ENCODE measurements around the gene DNTT.
A peak's percentile ranks its signal among the peaks of the same experiment; 100 is the strongest.

The DNTT gene

DNA sequence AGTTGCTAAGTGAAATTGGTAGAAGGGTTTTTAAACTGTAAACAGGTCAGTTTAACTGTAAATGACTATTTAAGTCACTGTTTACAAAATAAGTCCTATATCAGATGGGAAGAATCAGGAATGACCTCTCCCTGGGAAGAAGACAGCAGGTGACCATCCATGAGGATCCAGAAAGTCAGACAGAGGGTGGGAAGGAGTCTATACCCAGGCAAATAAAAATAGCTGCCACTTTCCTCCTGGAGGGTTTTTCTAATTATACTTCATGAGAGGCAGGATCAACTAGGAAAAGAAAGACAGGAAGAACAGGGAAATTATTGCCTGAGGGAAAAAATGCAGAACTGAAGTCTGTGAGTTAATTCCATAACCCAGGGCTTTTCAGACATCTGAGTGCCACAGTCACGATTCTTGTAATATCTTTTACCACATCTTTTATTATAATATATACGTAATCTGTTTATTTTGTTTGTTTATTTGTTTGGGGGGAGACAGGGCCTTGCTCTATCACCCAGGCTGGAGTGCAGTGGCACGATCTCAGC is 7.0 kb downstream of the DNTT start:
- no peak for DNase-seq

DNA sequence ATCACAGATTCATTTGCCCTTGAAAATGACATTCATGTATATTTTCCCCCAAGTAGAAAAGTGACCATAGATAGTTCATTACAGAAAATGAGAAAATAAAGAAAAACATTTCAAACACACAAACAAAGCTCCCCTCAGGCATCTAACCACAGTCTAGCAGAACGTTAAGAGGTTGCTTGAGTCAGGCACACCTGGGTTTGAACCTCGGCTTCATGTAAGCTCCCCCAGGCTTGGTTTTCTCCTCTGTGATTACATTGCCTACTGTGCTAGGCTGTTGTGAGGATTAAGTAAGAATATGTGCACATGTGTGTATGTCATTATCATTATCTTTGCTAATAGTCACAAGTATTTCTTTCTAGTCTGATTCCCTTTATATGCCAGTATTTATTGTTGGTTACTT is 9.1 kb downstream of the DNTT start:
- no peak for DNase-seq

DNA sequence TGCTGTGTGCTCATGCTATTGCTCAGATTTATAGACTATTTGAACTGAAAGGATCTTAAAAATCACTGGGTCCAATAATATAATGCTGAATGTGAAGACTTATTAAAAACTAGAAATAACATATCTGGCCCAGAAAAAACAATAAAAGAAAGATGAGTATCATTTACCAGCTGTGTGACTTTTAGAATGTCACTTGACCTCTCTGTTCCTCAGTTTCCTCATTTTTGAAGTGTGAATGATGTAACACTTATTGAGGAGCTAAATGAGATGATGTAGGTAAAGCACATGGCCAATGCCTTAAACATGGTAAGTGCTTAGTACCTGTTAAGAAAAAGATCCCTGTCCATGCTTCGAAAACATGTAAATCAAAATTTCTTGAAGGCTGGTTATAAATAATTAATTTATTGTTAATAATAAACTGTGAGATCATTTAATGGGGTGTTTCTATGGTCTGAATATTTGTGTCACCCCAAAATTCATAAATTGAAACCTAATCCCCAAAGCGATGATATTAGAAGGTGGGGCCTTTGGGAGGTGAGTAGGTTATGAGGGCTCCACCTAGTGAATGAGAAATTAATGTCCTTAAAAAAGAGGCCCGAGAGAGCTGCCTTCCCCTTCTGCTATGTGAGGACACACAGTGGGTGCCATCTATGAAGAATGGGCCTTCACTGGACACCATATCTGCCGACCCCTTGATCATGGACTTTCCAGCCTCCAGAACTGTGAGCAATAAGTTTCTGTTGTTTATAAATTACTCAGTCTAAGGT is 13.0 kb downstream of the DNTT start:
- DNase-seq: no peak

DNA sequence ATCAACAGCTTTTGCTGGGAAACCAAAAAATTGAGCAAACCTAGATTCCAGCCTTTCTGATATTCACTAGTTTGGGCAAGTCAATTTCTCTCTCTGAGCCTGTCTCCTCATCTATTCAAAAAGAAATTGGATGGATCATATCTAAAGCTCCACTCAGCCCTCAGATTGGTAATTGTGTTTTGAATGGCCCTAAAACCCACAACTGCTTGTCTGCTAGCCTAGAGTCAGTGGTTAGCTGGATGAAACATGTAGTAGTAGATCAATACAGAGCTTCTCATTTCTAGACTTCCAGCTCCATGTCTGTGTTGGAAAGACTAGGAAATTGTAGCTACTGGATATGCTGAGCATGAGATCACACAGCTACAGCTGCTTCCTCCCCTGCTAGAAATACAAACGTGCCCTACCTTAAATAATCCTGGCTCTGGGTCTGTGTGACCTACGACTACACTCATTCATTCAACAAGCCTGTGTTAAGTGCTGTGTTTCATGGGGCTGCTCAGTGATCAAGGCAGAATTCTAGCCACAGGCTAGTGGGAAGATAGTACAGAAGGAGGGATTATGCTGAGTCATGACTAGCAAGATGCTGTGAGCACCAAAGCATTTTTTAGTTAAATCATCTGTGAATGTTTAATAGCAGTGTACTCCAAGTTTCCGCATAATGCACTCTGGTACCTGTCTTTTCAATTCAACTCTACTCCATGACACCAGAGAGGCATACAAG is 15.7 kb downstream of the DNTT start:
- no peak for DNase-seq

DNA sequence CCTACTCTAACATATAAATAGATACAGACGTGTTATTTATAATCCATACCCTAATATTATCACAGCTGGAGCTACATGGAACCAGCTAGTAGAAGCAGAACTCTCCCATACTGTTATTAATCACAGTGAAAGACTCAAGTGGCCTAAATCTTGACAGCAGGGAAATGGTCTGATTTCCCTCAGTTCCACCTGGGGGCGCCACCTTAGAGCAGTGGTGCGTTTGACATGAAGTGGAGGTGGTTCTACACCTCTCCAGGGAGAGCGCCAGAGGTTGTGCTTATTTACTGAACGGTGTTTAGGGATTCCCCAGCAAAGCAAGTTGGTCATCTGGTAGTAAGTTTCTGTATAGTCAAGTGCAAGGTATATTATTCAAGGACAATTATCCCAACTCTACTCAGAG is 17.6 kb downstream of the DNTT start:
- DNase-seq: no peak

DNA sequence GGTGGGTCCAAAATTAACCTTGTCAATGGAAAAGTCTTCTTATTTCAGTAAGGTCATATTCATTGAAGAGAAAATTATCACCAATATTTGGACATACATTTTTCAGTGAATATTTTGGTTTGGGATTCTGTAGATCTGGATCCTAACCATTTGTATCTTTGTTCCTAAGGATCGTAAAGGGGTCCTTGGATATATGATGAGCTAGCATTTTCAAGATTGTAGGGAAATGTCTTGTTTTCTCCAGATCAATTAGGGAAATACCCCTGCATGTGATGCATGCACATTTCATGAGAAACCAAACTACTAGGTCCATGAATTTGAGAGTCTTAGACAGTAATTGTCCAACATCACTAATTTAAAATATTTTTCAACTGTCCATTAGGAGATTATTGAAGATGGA is 18.0 kb downstream of the DNTT start:
- DNase-seq: no peak

DNA sequence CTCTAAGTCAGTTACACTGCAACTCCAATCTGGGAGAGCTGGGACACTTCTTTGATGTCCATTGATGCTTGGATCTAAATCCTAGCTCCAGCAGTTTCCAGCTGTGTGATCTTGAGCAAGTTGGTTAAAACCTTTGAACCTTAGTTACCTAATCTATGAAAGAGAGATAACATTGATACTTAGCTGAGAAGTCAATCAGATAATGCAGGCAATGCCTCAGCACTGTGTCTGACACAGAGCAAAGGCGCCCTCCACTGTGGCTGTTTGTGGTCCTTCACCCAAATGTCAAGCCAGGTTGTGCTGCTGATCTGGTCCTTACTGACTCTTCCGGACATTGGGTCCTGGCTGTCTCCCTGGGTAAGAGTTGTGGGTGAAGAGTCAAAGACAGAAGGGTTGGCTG is 20.2 kb downstream of the DNTT start:
- DNase-seq: no peak

DNA sequence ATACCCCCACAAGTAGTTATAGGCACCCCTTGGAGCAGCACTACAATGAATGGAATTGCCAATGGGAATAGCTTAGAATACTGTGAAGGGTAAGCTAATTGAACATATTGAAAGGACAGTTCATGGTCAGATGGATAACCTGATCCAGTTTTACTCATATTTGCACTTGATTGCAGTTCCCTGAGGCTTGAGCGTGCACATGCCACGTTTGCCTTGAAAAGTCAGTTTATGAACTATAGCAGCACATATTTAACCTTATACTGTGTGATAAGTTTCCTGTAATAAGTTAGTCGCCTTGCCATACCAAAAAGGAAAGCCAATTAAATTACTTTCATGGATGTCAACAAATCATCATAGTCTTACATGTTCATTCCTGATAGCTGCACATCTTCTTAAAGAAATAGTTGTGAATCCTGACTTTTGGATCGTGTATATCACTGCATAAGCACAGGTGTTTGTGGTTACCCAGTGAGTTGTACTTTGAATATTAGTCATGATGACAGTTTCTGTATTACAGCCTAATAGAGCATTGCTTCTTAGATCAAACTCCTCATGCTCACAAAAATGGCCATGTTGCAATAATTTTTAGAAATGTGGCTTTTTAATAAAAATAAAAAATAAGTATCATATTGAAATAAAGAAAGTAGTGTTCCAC is 21.6 kb downstream of the DNTT start:
- DNase-seq: no peak

DNA sequence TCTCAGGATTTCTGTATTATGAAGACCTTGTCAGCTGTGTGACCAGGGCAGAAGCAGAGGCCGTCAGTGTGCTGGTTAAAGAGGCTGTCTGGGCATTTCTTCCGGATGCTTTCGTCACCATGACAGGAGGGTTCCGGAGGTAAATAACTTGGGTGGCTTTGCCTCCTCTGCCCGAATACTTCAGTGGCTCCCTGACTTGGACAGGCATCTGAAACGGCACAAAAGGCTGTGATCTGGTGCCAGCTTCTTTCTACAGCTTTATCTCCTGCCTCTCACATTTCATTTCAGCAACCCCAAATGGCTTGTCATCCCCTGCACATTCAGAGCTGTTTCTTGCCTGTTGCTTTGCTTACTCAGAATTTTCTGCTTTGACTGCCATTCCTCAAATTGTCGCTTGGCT is 23.2 kb downstream of the DNTT start:
- DNase-seq: no peak

DNA sequence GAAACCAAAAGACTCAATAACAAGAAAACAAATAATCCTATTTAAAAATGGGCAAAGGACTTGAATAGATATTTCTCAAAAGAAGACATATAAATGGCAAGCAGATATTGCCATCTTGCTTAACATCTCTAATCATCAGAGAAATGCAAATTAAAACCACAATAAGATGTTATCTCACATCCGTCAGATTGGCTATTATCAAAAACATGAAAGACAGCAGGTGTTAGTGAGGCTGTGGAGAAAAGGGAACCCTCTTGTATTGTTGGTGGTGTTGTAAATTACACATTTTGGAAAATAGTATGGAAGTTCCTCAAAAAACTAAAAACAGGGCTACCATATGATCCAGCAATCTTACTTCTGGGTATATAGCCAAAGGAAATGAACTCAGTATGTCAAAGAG is 28.9 kb downstream of the DNTT start:
- DNase-seq: no peak

DNA sequence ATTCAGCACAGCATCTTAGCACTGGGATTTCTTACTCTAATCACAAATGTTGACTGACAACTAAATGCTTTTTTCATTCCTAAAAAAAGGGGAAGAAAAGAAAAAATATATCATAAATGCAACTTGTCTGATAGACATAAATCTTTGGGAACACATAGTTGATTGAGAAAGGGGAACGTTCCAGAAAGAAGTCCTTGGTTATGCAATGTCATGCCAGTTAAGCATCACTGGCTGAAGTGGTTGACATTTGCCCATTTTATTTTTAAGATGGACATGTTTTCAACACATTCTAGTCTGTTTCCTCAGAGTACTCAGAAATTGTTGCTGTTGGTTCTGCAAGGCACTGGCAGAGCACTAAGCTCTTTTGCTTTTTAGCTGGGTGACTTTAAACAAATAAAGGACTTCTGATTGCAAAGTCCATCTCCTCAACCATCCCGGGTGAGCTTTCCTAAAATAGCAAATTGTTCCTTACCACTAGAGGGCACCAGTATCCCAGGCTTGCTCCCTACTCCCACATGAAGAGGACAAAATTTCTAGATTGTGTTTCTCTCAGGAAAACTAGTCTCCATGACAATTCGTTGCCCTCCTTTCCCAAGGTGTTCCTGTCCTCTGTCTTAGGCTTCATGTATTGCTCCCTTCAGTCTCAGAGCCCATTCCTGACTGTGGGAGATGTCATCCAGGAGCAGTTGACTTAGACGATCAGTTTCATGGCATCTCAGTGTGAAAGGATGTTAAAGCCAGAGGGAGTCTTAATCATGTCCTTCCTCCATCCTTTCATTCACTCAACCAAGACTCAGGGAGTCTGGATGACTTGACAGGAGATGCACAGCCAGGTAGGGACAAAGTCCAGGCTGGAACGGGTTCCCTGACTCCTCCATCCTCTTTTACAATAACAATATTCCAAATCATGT is 30.6 kb downstream of the DNTT start:
- no peak for DNase-seq

DNA sequence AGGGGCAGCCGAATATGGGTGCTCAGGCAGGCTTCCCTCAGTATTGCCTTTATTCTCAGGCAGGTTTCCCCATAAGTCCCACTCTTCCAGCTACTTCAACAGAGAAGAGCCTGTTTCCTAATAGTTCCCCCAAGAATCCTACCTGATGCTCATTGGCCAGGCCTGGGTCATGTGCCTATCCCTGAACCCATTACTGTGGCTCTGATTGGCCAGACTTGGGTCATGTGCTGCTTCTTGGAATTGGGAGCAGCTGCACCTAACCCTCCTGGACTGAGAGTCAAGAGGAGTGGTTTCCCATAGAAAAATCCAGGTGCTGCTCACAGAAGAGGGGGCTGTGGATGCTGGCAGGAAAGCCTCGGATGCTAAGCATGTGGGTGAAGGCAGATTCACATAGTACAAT is 32.9 kb downstream of the DNTT start:
- DNase-seq: no peak

DNA sequence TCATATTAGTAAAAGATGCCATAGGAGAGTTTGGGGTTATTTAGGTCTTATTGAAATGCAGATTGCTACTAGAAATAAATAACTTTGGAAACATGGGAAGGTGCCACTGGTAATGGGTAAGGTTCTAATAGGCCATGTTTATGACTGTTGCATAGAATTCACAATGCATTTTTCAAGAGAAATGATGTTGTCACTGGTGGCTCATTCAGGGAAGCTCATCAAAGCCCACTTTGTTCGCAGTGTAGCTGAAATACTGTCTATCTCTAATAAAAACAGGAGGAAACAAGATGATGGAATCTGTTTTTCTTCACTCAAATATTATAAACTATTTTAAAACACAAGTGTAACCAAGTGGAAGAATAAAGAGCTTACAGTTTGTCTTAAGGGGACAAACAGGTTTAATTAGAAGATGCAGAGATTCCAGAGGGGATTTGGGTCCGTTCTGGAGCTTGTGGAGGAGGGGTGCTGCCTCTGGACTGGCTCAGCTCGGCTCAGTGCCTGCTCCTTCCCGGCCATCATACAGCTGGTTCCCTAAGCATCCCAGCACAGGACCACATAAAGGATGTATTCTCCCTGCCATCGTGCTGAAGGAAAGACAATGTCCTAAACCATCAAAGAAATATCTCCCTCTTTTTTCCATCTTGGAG is 34.2 kb downstream of the DNTT start:
- DNase-seq: no peak

DNA sequence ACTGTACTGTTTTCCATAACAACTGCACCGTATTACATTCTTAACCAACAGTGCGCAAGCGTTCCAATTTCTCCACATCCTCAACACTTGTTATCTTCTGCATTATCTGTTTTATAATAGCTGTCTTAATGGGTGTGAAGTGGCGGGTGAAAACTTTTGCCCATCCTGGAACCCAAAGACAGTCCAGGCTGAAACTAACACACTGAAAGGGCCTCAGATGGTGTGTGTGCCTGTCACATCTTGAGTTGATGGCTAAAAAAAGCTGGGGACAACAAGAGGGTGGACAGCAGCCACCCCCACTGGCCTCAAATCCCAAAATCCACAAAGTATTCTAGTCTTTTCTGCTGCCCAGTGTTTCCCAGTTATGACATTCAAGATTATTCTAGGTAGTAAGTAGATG is 35.1 kb downstream of the DNTT start:
- DNase-seq: no peak

DNA sequence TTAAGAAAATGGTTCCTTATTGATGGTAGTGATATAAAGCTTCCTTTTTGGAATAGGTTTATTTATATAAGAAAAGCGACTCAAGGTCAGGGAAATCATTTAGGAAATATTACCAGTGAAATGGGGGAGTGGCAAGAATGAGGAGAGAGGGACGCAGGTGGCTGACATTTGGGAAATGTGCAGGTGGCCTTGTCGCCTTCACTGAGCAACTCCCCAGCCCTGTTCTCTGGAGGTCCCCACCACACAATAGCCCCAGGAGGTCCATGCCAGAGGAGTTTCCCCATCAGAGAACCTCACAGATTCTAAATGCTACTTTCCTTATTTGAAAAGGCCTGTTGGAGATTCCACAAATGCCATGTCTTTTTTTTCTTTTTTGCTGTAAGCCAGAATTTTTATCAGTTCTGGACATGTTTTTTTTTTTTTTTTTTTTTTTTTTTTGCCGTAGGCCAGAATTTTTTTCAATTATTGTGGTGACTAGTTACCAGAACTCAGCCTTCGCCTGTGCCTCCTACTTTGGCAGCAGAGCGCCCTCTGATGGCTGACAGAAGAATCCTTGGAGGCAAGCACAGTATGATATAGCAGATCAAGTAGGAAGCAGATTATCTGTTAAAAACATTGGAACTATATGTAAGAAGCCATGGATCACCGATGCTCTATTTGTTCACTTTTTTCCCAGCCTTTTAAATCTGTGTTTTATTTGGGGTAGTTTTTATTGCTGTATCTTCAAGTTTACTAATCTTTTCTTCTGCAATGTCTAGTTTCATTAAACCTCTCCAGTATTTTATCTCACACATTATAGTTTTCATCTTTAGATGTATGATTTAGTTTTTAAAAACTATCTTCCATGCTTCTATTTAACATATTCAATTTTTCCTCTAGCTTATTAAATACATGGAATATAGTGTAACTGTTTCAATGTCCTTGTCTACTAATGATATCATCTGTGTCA is 36.0 kb downstream of the DNTT start:
- DNase-seq: peak; percentile 12

DNA sequence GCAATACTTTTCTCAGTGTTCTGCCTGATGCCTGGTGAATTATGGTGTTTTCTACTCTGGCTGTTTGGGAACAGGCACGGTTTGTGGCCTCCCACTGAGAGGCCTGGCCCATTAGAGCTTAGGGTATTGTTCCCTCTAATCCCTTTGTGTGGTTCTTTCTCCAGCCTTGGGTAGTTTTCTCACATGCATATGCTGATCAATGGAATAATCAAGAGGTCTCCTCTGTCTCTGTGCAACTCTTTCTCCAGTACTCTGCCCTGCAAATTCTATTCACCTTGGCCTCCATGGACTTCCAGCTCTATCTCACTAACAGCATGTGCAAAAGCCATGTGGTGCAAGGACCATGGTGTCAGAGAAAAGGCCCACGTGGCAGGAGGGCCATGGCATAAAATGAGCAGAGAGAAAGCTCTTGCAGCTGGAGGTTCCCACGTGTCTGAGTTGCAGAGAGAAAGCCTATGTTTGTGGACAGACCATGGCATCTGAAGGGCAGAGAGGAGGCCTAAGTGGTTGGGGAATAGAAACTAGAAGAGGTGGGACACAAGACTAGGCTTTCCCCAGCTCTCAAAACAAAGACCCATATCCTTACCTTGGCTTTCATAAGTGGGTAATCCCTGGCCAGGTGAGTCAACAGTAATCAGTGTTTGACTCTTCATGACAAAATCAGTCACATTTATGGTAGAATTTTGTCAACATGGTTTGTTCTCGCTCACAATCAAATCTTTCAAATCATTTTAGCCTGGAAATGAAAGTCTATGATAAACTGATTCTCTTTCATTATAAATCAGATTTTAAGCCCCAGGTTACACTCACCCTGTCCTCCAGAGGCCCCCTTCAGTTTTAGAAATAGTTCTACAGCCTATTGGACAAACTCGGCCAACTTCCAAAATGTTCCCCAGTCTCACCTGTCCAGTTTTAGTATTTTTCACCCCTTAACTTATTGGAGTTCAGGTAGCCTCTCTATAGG is 37.3 kb downstream of the DNTT start:
- no peak for DNase-seq

DNA sequence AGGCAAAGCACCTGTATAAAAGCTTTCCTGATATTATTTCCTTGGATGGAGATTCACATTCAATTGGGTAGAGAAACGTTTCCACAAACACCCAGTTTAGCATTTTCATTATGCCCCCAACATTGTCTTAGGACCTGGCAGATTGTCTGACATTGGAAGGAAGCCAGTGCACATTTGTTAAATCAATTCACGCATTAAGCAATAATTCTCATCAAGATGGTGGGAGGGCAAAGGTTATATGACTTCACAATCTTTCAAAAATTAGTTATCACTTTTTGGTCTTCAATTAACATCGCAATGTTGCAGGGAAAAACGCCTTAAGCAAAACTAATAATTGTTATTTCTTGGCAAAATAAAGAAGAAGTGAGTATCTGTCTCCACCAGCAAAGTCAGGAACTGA is 38.2 kb downstream of the DNTT start:
- DNase-seq: no peak

DNA sequence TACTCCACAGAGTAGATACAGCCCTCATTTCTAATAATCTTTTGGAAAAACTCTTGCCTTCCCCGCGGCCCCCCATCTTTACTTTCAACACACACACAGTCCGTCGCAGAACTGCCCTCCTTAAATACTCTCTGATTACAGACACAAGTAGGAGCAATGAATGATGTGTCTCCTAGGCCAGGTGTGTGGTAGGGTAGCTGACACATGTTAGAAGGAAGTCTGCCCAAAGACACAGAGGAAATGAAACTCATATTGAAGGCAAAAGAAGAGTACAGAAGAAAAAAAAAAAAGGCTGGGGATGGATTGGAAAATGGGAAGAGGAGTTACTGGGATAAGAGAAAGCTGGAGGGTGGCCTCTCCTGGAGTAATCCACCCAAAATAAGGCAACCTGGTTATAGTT is 39.9 kb downstream of the DNTT start:
- no peak for DNase-seq

DNA sequence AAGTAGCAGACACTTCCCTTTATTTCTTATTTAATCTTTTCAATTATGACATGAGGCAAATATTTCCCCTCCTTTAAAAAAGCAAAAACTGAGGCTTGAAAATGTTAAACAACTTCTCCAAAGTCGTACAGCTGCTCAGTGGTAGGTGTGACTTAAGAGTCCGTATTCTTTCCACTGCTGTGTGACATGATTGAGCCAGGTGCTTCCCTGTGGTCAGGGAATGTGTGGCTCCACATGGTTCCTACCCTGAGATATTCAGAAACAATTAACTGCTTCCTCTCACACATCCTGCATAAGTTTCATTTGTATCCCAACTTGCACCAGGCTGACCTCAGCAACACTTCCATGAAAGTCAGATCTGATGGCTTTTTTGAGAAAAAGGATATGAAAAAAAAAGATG is 41.0 kb downstream of the DNTT start:
- DNase-seq: no peak

DNA sequence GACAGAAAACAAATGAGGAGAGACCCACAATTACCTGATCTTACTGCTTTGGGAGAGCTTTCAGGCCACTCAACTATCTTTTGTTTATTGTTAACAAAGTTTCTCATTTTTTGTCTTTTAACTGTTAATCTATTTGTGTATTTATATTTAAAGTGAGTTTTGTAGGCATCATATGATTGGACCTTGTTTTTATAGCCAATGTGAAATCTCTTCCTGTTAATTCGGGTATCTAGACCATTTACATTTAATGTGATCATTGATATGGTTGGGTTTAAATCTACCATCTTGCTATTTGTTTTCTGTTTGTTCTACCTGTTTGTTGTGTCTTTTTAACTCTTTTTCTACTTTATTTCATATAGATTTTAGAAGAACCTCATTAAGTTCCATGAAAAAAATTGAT is 42.1 kb downstream of the DNTT start:
- DNase-seq: no peak
